ENCODE data around the gene MCM5.

DNA sequence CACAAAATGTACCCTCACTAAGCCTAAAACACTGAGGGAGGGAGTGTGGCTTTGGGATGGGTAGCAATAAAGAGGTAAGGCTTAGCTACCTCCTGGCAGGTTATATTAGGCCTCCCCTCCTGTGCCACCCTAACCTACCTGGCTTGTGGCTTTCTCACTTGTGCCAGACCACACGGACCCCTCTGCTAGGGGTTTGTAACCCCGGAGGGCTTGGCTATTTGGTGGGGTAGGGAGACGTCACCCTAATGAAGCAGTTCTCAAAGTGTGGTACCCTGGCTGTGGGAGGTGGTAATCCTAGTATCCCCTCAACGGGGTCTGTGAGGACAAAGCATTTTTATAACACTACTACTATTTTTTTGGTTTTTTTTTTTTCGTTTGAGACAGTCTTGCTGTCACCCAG is 9.0 kb upstream of the MCM5 start:
- no peak for TF ChIP-seq EZH2 (IDR thresholded peaks at IDR 0.05; ENCODE audit: borderline replicate concordance, low read length)
- TF ChIP-seq, protein P1, sequence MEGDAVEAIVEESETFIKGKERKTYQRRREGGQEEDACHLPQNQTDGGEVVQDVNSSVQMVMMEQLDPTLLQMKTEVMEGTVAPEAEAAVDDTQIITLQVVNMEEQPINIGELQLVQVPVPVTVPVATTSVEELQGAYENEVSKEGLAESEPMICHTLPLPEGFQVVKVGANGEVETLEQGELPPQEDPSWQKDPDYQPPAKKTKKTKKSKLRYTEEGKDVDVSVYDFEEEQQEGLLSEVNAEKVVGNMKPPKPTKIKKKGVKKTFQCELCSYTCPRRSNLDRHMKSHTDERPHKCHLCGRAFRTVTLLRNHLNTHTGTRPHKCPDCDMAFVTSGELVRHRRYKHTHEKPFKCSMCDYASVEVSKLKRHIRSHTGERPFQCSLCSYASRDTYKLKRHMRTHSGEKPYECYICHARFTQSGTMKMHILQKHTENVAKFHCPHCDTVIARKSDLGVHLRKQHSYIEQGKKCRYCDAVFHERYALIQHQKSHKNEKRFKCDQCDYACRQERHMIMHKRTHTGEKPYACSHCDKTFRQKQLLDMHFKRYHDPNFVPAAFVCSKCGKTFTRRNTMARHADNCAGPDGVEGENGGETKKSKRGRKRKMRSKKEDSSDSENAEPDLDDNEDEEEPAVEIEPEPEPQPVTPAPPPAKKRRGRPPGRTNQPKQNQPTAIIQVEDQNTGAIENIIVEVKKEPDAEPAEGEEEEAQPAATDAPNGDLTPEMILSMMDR (IDR thresholded peaks at IDR 0.05; ENCODE audit: low read length), result no peak
